Rectal smooth muscle tissue (tissue), 1 donor: ENCODE results near the gene IL17RC.
A peak's percentile ranks its signal among the peaks of the same experiment; 100 is the strongest.
"Not testable (repeated sequence)": the region's sequence is repeated elsewhere in the genome, so short reads cannot be mapped to it uniquely, and the experiment has no call there.

ENCODE experiments used
- H3K27ac ChIP-seq: one replicate; pipeline ENCODE4 v1.7.0; 2013; ENCODE audit warnings: low read depth, low read length, inconsistent platforms
- H3K27me3 ChIP-seq: one replicate; pipeline ENCODE4 v1.7.0; 2013; ENCODE audit warnings: low read length; ENCODE audit not compliant: control insufficient read depth, insufficient read depth
- H3K36me3 ChIP-seq: one replicate; pipeline ENCODE4 v1.7.0; 2013; ENCODE audit warnings: low read length; ENCODE audit not compliant: control insufficient read depth, insufficient read depth
- H3K4me1 ChIP-seq: one replicate; pipeline ENCODE4 v1.7.0; 2013; ENCODE audit warnings: low read length; ENCODE audit not compliant: control insufficient read depth, insufficient read depth
- H3K4me3 ChIP-seq: one replicate; pipeline ENCODE4 v1.7.0; 2013; ENCODE audit warnings: low read length
- H3K9ac ChIP-seq: one replicate; pipeline ENCODE4 v1.7.0; 2013; ENCODE audit warnings: low read length

The IL17RC gene

GRCh38 chr3:9884555-9885165, 32.2 kb upstream of the IL17RC start:
- no peak overlapping the region for H3K9ac ChIP-seq
- no peak overlapping the region for H3K4me3 ChIP-seq
- H3K36me3 ChIP-seq = no peaks in the 10 kb centered on the region
- no peak overlapping the region for H3K27ac ChIP-seq
- no peaks in the 10 kb centered on the region for H3K27me3 ChIP-seq
- H3K4me1 ChIP-seq = no peaks in the 10 kb centered on the region

- Histone ChIP-seq H3K36me3 (no peaks in the 10 kb centered on the region), H3K27ac (no peak overlapping the region), H3K27me3 (no peaks in the 10 kb centered on the region), H3K4me1 (no peaks in the 10 kb centered on the region), H3K4me3 (no peak overlapping the region), H3K9ac (no peak overlapping the region)
These were observed 30.6 kb upstream of the IL17RC start for GRCh38 chr3:9886328-9886727.

- Histone ChIP-seq H3K36me3 (peaks cover 2% of the 10 kb centered on the region), H3K4me1 (no peaks in the 10 kb centered on the region), H3K27me3 (no peaks in the 10 kb centered on the region), H3K9ac (no peak overlapping the region), H3K27ac (no peak overlapping the region), H3K4me3 (no peak overlapping the region)
These were observed 29.4 kb upstream of the IL17RC start for GRCh38 chr3:9887480-9887879.

- peaks cover 11% of the 10 kb centered on the region for H3K36me3 ChIP-seq
- H3K27me3 ChIP-seq = no peaks in the 10 kb centered on the region
- no peaks in the 10 kb centered on the region for H3K4me1 ChIP-seq
- no peak overlapping the region for H3K27ac ChIP-seq
- no peak overlapping the region for H3K9ac ChIP-seq
- H3K4me3 ChIP-seq = no peak overlapping the region
These were observed 28.4 kb upstream of the IL17RC start for GRCh38 chr3:9888540-9888939.

GRCh38 chr3:9889405-9889804, 27.5 kb upstream of the IL17RC start:
- H3K27ac ChIP-seq = no peak overlapping the region
- no peaks in the 10 kb centered on the region for H3K4me1 ChIP-seq
- no peak overlapping the region for H3K4me3 ChIP-seq
- peaks cover 14% of the 10 kb centered on the region for H3K36me3 ChIP-seq
- no peak overlapping the region for H3K9ac ChIP-seq
- H3K27me3 ChIP-seq = no peaks in the 10 kb centered on the region

GRCh38 chr3:9890249-9891071, 26.4 kb upstream of the IL17RC start, which contains the start of gene JAGN1:
Gene JAGN1 (plus strand): TSS chr3:9890610. CDS start chr3:9890723, 113 bp downstream.
- peak within 1 kb of the TSS; percentile 100 for H3K9ac ChIP-seq
- H3K36me3 ChIP-seq = peaks cover 14% of the 10 kb centered on the region
- peak within 1 kb of the TSS; percentile 97 for H3K4me3 ChIP-seq
- peak within 1 kb of the TSS; percentile 99 for H3K27ac ChIP-seq
- no peaks in the 10 kb centered on the region for H3K4me1 ChIP-seq
- H3K27me3 ChIP-seq = no peaks in the 10 kb centered on the region

- H3K9ac ChIP-seq = peak overlapping the region; percentile 100
- peak overlapping the region; percentile 97 for H3K4me3 ChIP-seq
- H3K4me1 ChIP-seq = no peaks in the 10 kb centered on the region
- peaks cover 14% of the 10 kb centered on the region for H3K36me3 ChIP-seq
- H3K27ac ChIP-seq = peak overlapping the region; percentile 99
- no peaks in the 10 kb centered on the region for H3K27me3 ChIP-seq
These were observed 25.8 kb upstream of the IL17RC start for GRCh38 chr3:9891072-9891622.

- Histone ChIP-seq H3K27ac (no peak overlapping the region), H3K4me3 (no peak overlapping the region), H3K9ac (no peak overlapping the region), H3K4me1 (no peaks in the 10 kb centered on the region), H3K27me3 (no peaks in the 10 kb centered on the region), H3K36me3 (peaks cover 14% of the 10 kb centered on the region)
These were observed 23.2 kb upstream of the IL17RC start for GRCh38 chr3:9893739-9894138.

- H3K4me1 ChIP-seq, H3K27ac ChIP-seq, H3K4me3 ChIP-seq, H3K27me3 ChIP-seq, H3K9ac ChIP-seq: not testable (repeated sequence)
- peaks cover 14% of the 10 kb centered on the region for H3K36me3 ChIP-seq
These were observed 21.2 kb upstream of the IL17RC start for GRCh38 chr3:9895715-9896114.

GRCh38 chr3:9896755-9897407, 20.0 kb upstream of the IL17RC start:
- not testable (repeated sequence) for H3K4me1 ChIP-seq, H3K4me3 ChIP-seq, H3K9ac ChIP-seq, H3K27ac ChIP-seq, H3K27me3 ChIP-seq
- peaks cover 14% of the 10 kb centered on the region for H3K36me3 ChIP-seq

- H3K4me1 ChIP-seq = no peaks in the 10 kb centered on the region
- H3K36me3 ChIP-seq = peaks cover 11% of the 10 kb centered on the region
- no peak overlapping the region for H3K9ac ChIP-seq
- no peaks in the 10 kb centered on the region for H3K27me3 ChIP-seq
- no peak overlapping the region for H3K4me3 ChIP-seq
- H3K27ac ChIP-seq = no peak overlapping the region
These were observed 19.2 kb upstream of the IL17RC start for GRCh38 chr3:9897408-9898372.
